Activated CD4-positive, alpha-beta T cell treated with anti-CD3 and anti-CD28 coated beads, Interleukin-2, amount 50 U/mL, for 1 hour (primary cell): ENCODE measurements around the gene IL1RAP.
"Not testable (repeated sequence)": the region's sequence is repeated elsewhere in the genome, so short reads cannot be mapped to it uniquely, and the experiment has no call there.

Experiments used
- DNase-seq: peaks from one replicate; pipeline ENCODE4 v3.0.0-alpha.2; 2020

Gene IL1RAP, protein sequence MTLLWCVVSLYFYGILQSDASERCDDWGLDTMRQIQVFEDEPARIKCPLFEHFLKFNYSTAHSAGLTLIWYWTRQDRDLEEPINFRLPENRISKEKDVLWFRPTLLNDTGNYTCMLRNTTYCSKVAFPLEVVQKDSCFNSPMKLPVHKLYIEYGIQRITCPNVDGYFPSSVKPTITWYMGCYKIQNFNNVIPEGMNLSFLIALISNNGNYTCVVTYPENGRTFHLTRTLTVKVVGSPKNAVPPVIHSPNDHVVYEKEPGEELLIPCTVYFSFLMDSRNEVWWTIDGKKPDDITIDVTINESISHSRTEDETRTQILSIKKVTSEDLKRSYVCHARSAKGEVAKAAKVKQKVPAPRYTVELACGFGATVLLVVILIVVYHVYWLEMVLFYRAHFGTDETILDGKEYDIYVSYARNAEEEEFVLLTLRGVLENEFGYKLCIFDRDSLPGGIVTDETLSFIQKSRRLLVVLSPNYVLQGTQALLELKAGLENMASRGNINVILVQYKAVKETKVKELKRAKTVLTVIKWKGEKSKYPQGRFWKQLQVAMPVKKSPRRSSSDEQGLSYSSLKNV

DNA sequence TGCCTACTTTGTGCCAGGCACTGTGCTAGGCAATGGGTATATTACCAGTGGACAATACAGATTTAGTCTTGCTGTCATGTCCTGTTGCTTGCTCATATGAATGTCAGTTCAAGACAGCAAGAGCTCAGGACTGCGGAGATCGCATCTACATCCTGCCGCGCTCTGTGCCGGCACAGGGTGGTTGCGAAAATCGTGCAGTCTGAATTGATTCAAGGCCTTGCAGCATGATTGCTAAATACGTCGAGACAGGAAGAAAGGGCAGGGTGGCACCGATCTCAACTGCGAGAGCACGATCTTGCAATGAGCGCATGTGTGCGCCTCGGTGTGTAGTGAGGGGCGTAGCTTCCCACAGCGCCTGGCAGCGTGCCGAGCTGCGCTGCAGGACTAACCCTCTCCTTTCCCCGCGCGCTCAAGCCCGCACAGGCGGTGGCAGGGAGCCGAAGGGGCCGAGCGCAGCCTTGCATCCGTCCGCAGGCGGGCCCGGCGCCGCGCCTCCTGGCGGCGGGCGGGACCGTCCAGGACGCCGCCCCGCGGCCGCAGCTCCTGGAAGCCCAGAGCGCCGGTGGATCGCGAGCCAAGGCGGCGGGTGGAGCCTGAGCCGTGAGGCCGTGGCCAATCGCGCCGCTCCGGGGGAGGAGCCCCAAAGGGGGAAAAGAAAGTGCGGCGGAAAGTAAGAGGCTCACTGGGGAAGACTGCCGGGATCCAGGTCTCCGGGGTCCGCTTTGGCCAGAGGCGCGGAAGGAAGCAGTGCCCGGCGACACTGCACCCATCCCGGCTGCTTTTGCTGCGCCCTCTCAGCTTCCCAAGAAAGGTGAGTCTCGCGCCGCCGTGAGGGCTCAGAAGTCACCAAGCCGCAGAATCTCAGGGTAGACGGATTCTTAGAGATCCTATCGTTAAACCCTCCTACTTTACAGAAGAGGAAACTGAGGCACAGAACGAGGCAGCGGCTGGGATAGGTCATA, at the start of gene IL1RAP:
TSS of gene IL1RAP (plus strand) at position 677 of the 962 bp plus-strand sequence. CDS start 50,205 bp downstream, outside the sequence.
- peak; percentile 81 for DNase-seq

DNA sequence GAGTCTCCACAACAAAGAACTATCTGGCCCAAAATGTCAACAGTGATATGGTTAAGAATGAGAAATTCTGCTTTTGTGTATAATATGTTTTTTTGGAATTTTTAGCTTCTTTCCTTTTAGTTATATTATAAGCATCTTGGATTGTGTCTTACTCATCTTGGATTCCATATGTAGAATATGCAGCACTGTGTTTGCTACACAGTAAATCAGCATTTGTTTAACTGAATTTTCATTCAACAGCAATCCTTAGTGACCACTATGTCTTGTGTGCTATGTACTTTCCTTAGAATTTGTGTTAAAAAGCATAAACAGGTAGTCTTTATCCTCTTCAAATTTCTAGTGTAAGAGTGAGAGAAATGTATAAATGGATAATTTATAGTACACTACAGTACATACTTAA, 46.0 kb upstream of the IL1RAP start:
- no peak for DNase-seq

DNA sequence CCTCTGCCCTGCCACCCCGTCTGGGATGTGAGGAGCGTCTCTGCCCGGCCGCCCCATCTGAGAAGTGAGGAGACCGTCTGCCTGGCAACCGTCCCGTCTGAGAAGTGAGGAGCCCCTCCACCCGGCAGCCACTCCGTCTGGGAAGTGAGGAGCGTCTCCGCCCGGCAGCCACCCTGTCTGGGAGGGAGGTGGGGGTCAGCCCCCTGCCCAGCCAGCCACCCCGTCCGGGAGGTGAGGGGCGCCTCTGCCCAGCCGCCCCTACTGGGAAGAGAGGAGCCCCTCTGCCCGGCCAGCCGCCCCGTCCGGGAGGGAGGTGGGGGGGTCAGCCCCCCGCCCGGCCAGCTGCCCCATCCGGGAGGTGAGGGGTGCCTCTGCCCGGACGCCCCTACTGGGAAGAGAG, 40.6 kb upstream of the IL1RAP start:
- DNase-seq: not testable (repeated sequence)

DNA sequence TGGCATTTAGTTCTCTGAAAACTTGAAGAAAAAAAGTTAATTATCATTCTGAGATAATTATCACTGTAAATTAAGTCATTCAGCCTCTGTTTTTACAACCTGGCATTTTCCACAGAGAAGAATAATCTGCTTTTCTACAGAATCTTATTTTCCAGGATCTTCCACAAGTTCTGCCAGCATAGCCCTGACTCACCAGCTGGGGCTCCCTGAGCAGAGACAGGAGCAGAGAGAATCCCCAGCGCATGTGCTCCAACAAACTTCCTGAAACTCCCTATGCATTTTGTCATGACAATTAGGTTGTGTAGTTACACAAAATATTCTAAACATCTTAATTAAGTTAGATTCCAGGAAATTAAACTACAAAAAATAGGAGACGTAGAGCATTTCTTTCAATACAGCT, 32.1 kb upstream of the IL1RAP start:
- DNase-seq: no peak

DNA sequence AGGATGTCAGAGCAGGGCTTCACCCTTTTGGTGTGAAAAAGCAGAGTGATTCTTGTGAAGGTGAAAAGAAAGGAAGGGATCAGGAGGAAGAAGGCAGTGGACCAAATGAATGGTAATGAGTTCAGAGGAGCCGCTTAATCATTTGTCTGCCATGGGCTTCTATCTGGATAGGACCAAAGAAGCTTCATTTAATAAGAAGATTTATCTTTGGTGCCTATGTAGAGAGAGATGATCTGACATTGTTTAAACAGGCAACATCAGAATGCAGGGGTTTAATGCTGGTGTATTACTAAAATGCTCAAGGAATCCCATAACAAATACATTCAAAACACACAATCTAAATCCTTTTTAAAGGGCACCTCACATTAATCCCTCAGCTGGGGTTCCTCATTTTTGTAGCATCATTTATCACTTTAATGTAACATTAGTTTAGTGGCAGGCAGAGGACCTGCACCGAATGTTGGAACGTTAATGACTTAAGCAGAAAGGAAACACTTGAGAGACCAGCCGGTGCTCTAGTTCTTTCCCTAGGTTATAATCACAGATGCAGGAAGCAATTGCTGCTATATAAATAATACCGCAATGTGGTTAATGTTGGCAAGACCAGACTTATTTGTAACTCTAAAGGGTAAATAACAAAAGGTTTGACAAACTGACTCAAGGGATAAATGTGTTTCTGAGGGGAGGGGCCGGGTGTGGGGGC, 27.9 kb upstream of the IL1RAP start:
- DNase-seq: no peak

DNA sequence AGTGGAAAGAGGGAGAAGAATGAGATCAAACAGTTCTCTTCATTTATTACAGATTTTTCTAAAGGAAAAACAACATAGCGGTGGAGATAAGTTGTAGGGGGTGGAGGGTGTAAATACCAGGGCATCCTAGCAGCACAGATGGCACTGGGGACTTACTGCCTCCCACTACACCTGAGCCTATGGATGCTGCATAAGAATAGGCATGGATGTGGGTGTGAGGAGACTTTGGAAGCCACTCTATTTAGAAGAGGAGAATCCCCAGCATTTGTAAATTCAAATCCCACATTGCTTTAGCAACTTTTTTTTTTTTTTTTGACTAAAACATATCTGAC, 27.4 kb upstream of the IL1RAP start:
- DNase-seq: no peak

DNA sequence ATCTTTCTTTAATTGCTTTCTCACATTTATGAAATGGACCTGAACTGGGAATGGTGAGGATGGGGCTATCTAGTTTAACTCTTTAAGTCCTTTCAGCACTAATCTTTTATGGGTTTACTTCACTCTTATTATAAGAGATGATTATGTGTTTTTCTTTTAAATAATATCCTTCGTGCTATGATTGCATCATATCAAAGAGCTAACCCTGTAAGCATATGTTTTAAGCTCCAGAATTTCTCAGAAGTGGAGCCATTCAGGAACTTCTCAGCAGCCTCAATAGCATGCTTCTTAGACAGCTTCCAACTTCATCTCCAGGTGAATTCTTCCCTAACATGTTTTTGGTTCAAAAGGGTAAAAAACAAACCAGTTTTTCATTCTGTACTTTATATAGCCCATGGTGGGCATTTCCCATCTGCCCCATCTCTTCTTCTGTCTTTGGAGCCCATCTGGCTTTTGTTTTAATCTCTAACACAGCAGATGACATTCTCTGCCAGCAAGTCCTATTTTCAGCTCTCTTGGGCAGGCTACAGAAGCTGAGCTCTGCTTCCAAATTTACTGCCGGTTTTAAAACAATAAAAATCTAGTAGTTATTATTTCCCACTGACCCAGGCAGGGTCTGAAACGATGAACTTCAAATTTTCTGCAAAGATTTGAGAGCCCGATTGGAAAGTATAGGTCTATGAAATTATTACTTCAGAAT, 26.8 kb upstream of the IL1RAP start:
- DNase-seq: no peak

DNA sequence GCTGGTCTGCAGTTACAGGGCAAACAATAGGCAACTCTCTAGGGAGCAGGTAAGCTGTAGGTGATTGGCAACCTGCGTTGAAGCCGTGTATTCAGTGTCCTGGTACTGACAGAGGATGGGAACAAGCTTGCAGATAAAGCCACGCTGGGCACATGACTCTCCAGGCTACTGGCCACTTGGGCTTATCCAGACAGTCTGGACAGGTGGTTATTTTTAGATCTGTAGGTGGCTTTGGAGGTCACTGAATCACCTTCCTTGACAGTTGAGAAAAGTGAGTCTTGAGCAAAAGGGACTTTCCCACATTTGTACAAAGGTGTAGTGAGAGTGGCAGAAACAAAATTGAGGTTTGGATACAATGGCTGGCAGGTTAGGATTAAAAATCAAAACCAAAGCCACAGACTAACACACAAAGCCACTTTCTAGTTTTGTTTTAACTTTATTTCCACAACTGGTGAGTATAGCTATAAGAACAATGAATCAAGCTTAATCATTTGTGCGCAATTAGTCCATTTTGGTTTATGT, 22.3 kb upstream of the IL1RAP start:
- no peak for DNase-seq

DNA sequence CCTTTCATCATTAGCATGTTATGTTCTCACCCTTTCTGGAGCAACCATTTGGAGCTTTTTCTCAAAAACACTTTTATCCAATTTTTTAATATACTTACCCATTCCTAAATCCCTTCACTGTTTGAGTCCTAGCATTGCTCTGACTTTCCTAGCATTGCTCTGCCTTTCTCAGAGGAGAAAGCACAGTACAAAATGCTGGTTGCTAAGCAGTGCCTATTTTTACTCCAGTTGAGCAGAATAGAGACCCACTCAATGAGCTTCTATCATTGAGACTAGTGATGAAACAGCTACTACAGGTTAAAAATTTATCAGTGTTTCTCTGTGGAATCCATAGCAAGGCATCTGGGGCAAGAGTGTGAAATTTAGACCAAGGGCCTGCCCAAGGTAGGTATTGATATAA, 21.8 kb upstream of the IL1RAP start:
- no peak for DNase-seq

DNA sequence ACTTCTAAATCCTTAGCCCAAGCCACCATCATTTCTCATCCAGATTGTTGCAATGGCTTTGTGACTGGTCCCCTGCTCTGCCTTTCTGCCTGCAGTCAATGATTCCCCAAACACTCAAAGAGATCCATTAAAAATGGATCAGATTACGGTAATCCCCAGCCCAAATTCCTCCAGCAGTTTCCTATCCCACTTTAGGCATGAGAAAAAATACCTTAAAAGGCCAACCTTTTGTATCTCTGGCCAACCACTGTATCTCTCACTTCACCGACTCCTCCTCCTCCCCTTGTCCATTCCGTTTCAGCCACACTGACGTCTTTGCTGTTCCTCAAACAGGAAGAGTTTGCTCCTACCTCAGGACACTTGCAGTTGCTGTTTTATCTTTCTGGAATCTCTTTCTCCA, 20.9 kb upstream of the IL1RAP start:
- no peak for DNase-seq

DNA sequence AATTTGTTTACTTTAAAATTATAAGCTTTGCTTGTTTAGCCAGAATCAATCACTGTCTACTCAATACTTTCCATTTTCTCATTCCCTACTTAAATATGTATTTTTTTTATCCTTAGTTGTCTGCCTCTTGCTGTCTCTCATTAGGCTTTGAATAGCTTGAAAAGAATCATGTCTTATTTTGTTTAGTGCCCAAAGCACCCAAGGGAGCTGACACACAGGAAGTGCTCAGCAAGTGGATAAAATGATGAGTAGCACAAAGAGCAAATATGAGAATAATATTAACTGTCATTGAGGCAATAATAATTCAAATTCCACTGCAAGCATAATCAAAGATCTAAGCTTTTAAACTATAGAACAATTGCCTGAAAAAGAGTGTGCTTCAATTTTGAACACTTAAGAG, 19.0 kb upstream of the IL1RAP start:
- no peak for DNase-seq

DNA sequence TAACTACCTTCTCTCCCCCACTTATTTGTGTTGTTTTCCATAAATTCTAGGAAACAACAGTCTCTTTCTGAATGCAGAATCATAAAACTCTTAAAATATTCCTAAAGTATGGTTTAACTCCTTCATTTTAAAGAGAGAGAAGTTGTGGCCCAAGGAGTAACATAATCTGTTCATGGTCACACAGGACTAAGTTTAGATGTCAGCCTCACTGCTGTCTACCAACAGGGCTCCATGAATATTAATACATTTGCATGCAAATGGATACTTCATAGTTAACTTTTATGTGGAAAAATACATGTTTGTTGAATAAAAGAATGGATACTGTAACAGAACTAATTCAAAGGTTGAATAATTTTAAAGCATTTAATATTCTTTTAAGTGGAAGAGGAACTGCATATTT, 18.5 kb upstream of the IL1RAP start:
- DNase-seq: no peak

DNA sequence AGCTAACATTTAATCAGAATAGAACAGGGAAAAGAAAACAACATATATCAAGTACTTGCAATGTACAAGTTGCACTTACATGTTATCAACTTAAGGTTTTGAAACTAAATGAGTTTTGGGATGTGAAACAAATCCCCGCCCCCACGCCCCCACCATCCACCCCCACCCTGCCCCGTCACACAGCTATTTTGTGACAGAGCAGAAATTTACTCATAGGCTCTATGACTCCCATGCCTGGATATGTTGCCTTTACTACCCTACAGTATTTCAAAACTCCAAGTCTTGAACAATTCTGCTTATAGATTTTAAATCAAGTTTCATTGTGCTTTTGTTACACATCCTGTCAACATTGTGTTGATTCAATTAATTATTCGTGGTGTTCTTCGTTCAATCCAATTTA, 18.1 kb upstream of the IL1RAP start:
- no peak for DNase-seq

DNA sequence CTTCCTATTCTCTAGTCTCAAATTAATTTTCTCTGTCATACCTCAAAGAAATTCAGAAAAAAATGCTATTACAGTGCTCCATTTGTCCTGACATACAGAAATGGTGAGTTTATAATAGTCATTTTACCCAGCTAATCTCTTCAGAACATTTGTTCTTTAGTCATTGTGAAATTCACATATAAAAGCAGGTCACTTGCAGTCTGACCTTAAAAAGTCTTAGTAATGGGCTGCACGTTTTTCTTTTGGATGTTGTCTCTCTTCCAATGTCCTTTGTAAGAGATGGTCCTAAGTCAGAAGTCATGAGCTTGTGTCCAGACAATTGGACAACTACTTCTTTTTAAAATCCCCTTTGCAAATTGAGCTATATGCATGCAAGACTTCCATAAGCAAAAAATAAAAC, 17.0 kb upstream of the IL1RAP start:
- no peak for DNase-seq

DNA sequence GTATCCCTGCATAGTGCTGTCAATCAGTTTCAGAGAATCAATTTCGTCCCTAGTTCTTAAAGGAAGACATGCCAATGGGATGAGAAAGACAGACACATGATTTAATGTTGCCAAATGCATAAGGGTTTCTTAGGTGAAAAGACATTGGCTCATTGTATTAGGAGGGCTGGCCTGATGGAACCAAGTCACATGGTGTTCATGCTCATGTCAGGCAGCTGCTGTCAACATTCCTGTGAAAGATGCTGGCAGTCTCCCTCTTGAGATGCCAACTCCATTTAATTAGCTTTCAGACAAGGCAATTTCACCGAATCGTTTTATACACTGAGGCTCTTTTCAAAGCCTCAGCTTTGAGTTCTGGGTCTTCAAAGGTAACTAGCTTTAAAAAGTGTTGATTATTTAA, 16.1 kb upstream of the IL1RAP start:
- no peak for DNase-seq

DNA sequence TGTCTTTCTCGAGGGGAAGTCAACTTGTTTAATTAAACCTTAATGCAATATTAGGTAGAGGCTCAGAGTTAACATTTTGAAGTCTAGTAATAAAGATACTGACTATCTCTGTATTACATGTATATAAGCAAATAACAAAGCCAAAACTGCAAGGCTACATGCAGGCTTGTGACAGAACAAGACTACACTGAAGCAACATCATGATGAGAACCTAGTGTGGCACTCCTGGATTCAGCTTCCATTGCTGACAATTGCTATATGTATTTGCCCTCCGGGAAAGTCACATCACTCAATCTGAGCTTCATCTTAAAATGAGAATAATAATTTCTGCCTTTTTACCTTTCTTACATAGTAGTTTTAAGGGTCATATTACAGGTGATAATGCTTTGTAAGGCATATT, 15.6 kb upstream of the IL1RAP start:
- no peak for DNase-seq

DNA sequence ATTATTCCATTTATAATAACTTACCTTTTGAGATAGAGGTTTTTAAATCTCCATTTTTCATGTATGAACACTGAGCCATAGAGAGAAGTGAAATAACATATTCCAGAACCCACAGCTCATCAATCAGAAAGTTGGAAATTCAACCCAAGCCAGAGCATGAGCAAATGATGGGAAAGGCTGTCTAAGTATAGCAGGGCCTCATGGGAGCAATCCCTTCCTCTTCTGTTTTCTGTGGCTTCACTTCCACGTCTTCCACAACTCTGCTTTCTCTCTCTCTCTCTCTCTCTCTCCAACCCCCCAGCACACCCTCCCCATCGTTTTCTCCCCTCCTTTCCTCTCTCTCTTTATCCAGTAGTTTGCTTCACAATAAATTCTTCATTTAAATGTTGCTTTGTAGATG, 14.8 kb upstream of the IL1RAP start:
- no peak for DNase-seq

DNA sequence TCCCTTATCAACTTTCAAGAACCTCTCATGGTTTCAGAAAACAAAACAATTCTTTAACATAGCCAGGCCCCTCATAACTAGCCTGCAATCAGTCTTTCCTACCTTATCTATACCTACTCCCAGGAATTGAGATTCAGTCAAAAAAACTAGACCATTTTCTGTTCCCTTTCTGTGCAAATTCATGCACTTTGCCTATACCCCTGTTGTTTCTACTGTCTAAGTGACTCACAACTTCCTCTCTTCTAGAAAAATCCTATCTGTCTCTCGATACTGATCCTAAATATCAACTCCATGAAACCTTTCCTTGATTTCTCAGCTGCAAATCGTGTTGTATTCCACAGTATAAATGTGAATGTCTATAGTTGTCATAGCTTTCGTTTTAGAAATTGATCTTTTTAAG, 10.9 kb upstream of the IL1RAP start:
- DNase-seq: no peak

DNA sequence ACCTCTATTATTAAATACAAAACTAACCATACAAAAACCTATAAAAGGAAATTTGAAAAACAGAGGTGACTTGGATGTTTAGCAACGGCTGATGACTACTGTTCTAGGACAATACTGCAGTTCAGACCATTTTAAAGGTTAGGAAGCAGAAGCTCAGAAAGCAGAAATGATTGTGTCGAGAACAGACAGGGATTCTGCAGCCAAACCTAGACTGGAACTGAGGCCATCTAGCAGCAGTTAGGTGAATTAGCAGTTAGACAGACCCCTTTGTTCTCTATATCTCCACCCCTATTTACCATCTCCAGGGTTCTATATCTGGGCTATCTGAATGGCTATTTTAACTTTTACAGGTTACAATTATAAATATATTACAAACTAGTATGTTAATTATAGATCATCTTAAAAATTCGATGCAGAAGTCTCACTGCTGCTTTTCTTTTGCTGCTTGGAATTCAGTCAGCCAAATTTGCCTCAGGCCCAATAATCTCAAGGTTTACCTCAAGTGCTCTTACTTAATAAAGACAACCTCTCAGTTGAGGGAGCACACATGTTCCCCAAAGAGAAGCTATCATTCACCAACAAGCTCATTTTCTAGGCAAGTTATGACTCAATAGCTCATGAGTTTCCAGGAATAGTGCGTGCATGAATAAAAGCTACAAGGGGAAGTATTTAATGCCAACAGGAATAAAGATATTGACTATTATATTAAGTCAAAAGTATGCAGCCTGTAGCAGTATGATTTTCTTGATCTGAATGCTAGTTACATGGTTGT, 9.3 kb upstream of the IL1RAP start:
- DNase-seq: no peak

DNA sequence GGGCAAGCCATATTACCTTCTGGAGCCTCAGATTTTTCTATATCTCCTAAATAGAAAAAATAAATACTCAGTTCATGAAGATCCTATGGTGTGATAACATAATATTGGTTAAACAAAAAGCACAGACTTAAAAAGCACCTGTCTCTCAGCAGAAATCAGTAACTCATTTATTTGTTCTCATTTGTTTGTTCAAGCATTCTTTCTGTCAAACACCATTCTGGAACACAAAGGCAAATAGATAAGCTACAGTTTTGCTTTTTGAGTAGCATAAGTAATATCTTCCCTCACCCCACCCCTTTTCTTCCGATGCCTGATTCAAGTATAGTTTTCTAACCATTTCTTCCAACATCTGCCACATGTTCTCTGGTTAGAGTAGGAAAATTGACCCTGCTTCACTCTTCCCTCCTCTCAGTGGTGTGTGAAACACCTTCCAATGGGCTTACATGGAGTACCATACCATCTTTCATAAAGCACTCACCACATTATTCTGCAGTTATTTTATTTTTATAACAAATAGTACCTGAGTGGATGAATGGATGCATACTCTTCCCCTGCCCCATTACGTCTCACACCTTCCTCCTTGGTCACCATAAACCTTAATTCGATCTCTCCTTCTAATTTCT, 8.4 kb upstream of the IL1RAP start:
- DNase-seq: no peak

DNA sequence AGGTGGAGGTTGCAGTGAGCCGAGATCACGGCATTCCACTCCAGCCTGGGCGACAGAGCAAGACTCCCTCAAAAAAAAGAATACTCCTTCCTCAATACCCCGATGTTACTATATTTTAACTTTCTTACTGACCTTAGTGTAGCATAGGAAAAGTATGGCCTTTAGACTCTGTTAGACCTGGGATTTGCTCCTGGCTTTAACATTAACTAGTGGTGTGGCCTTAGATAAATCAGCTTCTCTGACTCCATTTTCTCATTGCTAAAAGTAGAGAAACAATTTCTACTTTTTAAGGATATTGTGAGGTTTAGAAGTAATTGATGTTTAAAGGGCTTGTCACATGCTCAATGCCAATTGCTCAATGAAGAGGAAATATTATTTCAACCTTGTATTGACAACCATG, 7.6 kb upstream of the IL1RAP start:
- no peak for DNase-seq
